ENCODE results near the gene FLOT1. TPM values are rescaled to one million over a fixed set of nuclear protein-coding genes. Genes with fewer than 3 reads are reported as not detected.

Gene FLOT1
- total and polyA plus RNA-seq, 2 of the 4 experiments (the other 2 are of a cell fraction): 96.2 to 162 TPM

GRCh38 chr6:30738532-30738931 is 4.0 kb downstream of the FLOT1 start:
- Histone ChIP-seq H3K14ac (replicated peaks; ENCODE audit: low read depth, low read length) (no peak overlapping the region), H3K23ac (ENCODE audit: low read depth, low read length) (peak overlapping the region; percentile 25; the same call in 1 of the 2 replicates), H3K36me3 (ENCODE audit: control insufficient read depth, insufficient read depth, low read length) (peaks cover 64% of the 10 kb centered on the region), H3K27ac (ENCODE audit: insufficient read depth, low read length) (no peak overlapping the region), H3K4me1 (ENCODE audit: control insufficient read depth, insufficient read depth, low read length) (peaks cover 13% of the 10 kb centered on the region), H2BK5ac (ENCODE audit: low read depth, low read length, poor library complexity, severe bottlenecking) (no peak overlapping the region), H3K18ac (ENCODE audit: low read depth, low read length) (no peak overlapping the region), H2BK120ac (ENCODE audit: low read depth, low read length) (no peak overlapping the region), H2BK20ac (ENCODE audit: low read depth, low read length) (no peak overlapping the region), H2AFZ (replicated peaks; ENCODE audit: low read length, poor library complexity) (no peak overlapping the region), H3K27me3 (ENCODE audit: control insufficient read depth, insufficient read depth, low read length) (no peaks in the 10 kb centered on the region), H2BK15ac (ENCODE audit: low read depth, low read length) (no peak overlapping the region), H4K20me1 (ENCODE audit: insufficient read depth, low read length) (peaks cover 14% of the 10 kb centered on the region), H4K5ac (ENCODE audit: low read depth, low read length) (no peak overlapping the region), H4K91ac (ENCODE audit: insufficient read depth, low read depth, low read length) (no peak overlapping the region), H3K9me1 (ENCODE audit: insufficient read depth, low read length) (peaks cover 11% of the 10 kb centered on the region), H3K4me3 (ENCODE audit: insufficient read depth, low read depth, low read length) (no peak overlapping the region), H2AK9ac (replicated peaks; ENCODE audit: low read depth, low read length, poor library complexity) (no peak overlapping the region), H3K4ac (ENCODE audit: low read depth, low read length) (no peak overlapping the region), H3K79me1 (ENCODE audit: low read depth in 1 of 2, low read length in 2 of 2) (peaks cover 40 to 86% of the 10 kb centered on the region in 2 experiments), H3K56ac (ENCODE audit: extremely low read depth, insufficient read depth, low read length) (no peak overlapping the region), H3K4me2 (ENCODE audit: low read depth, low read length) (no peak overlapping the region), H2AK5ac (ENCODE audit: low read depth, low read length) (no peak overlapping the region), H3K9me3 (ENCODE audit: control insufficient read depth, insufficient read depth, low read length) (no peaks in the 10 kb centered on the region), H3K9ac (ENCODE audit: low read depth, low read length) (no peak overlapping the region), H4K8ac (ENCODE audit: low read depth in 2 of 2, low read length in 2 of 2) (no peak overlapping the region)
- no TSS peak for BruUV-seq (replicated peaks)
- ChIA-PET CTCF (interaction anchor here (0.6 kb wide), 1 partner anchor 10 kb away, joined by 3 read pairs; no protein-coding TSS in a partner anchor), POLR2A (ENCODE audit: unreplicated experiment) (no interaction called here)
- dilution Hi-C loops (cut with HindIII; ENCODE audit: low sequenced_read_pairs, unreplicated experiment): no loop called here
- TF ChIP-seq SMC3 (IDR thresholded peaks at IDR 0.05; ENCODE audit: low read depth, low read length) (no peak), NFE2L2 (IDR thresholded peaks at IDR 0.05; ENCODE audit: low read depth, low read length) (no peak), RFX5 (IDR thresholded peaks at IDR 0.05; ENCODE audit: low read depth, low read length) (no peak), FOS (IDR thresholded peaks at IDR 0.05; ENCODE audit: low read depth, low read length) (no peak), BHLHE40 (IDR thresholded peaks at IDR 0.05; ENCODE audit: low read depth, low read length) (no peak), CHD1 (IDR thresholded peaks at IDR 0.05; ENCODE audit: low read depth, low read length) (no peak), CTCF (conservative IDR thresholded peaks at IDR 0.05; ENCODE audit: low read depth, low read length) (no peak), MXI1 (IDR thresholded peaks at IDR 0.05; ENCODE audit: borderline replicate concordance, low read depth, low read length) (no peak), RCOR1 (IDR thresholded peaks at IDR 0.05; ENCODE audit: insufficient replicate concordance, low read length) (no peak), MAZ (IDR thresholded peaks at IDR 0.05; ENCODE audit: borderline replicate concordance, low read depth, low read length) (no peak), CEBPB (IDR thresholded peaks at IDR 0.05; ENCODE audit: low read depth, low read length) (no peak), ELK1 (IDR thresholded peaks at IDR 0.05; ENCODE audit: borderline replicate concordance, low read depth, low read length) (no peak), RAD21 (IDR thresholded peaks at IDR 0.05; ENCODE audit: low read length) (no peak), POLR2A (IDR thresholded peaks at IDR 0.05; ENCODE audit: low read depth, low read length) (no peak), MAFK (IDR thresholded peaks at IDR 0.05; ENCODE audit: low read depth, low read length) (no peak)
- TF ChIP-seq, protein P1, sequence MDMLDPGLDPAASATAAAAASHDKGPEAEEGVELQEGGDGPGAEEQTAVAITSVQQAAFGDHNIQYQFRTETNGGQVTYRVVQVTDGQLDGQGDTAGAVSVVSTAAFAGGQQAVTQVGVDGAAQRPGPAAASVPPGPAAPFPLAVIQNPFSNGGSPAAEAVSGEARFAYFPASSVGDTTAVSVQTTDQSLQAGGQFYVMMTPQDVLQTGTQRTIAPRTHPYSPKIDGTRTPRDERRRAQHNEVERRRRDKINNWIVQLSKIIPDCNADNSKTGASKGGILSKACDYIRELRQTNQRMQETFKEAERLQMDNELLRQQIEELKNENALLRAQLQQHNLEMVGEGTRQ (IDR thresholded peaks at IDR 0.05; ENCODE audit: low read depth, low read length): no peak
- 100% methylated on average over 3 of the region's 6 CpGs; no CpG with 5 or more reads in 1 of the 2 experiments for WGBS, 2 experiments (ENCODE audit: extremely low coverage in 2 of 2, insufficient read length in 1 of 2)
- in situ Hi-C loops (cut with MboI; ENCODE audit: low sequenced_read_pairs): no loop called here
- ATAC-seq (ENCODE audit: low read depth) (no peak), DNase-seq (no peak)
- intact Hi-C loops (cut with micrococcal nuclease): no loop called here
